Right atrium auricular region (tissue), 2 donors: Measurements from ENCODE around the gene LTBP3. TPM values are rescaled to one million over a fixed set of nuclear protein-coding genes. Genes with fewer than 3 reads are reported as not detected.

Experiments
- DNase-seq: peaks from one replicate; pipeline ENCODE4 v3.0.0-alpha.2; 2019; ENCODE audit warnings: low spot score
- H3K27ac ChIP-seq, 2 donors: fragments of 200-600 bp; sonication (generic); 1 replicate in 1 of 2; 2 replicates in 1 of 2; pipeline ENCODE4 v1.5.1; 2016 to 2019
- H3K27me3 ChIP-seq, 2 donors: fragments of 200-600 bp; sonication (generic); one replicate each; pipeline versions ENCODE4 v1.5.1 to v1.6.0; 2017 to 2019
- H3K36me3 ChIP-seq: fragments of 200-600 bp; sonication (generic); one replicate; pipeline ENCODE4 v1.5.1; 2016
- H3K4me1 ChIP-seq, 2 donors: fragments of 200-600 bp; sonication (generic); one replicate each; pipeline versions ENCODE4 v1.5.1 to v1.6.0; 2017 to 2019
- H3K4me3 ChIP-seq, 2 donors: fragments of 200-600 bp; sonication (generic); 1 replicate in 1 of 2; 2 replicates in 1 of 2; pipeline ENCODE4 v1.5.1; 2017 to 2019; ENCODE audit warnings: mild to moderate bottlenecking in 1 of 2, moderate library complexity in 1 of 2
- H3K9me3 ChIP-seq, 2 donors: fragments of 200-600 bp; sonication (generic); one replicate each; pipeline ENCODE4 v1.5.1; 2019
- total RNA-seq, 2 donors: library from RNA; depleted of rRNA; stranded (reverse); fragments of >200 nt; gene quantifications; one replicate each; pipeline ENCODE4 v1.1.0, GENCODE V29; 2016
- TF ChIP-seq, protein P1 (sequence below), 2 donors: fragments of 200-600 bp; sonication (generic); IDR thresholded peaks; one replicate each; pipeline ENCODE4 v1.5.1; 2019; ENCODE audit warnings: antibody characterized with exemption in 2 of 2

The LTBP3 gene
- total RNA-seq, 2 donors from 2014 or later: 114 to 161 TPM

DNA sequence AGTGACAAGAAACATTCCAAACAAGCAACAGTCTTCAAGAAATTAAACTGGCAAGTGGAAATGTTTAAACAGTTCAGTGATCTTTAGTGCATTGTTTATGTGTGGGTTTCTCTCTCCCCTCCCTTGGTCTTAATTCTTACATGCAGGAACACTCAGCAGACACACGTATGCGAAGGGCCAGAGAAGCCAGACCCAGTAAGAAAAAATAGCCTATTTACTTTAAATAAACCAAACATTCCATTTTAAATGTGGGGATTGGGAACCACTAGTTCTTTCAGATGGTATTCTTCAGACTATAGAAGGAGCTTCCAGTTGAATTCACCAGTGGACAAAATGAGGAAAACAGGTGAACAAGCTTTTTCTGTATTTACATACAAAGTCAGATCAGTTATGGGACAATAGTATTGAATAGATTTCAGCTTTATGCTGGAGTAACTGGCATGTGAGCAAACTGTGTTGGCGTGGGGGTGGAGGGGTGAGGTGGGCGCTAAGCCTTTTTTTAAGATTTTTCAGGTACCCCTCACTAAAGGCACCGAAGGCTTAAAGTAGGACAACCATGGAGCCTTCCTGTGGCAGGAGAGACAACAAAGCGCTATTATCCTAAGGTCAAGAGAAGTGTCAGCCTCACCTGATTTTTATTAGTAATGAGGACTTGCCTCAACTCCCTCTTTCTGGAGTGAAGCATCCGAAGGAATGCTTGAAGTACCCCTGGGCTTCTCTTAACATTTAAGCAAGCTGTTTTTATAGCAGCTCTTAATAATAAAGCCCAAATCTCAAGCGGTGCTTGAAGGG lies 53.3 kb downstream of the LTBP3 start:
- Histone ChIP-seq H3K4me1 (peaks cover 0 to 38% of the 10 kb centered on the region in 2 donors), H3K27ac (peak overlapping the region; percentile 97 to 100), H3K4me3 (peak overlapping the region; percentile 75 to 79), H3K9me3 (no peaks in the 10 kb centered on the region), H3K27me3 (no peaks in the 10 kb centered on the region), H3K36me3 (peaks cover 71% of the 10 kb centered on the region)
- TF ChIP-seq, protein P1, sequence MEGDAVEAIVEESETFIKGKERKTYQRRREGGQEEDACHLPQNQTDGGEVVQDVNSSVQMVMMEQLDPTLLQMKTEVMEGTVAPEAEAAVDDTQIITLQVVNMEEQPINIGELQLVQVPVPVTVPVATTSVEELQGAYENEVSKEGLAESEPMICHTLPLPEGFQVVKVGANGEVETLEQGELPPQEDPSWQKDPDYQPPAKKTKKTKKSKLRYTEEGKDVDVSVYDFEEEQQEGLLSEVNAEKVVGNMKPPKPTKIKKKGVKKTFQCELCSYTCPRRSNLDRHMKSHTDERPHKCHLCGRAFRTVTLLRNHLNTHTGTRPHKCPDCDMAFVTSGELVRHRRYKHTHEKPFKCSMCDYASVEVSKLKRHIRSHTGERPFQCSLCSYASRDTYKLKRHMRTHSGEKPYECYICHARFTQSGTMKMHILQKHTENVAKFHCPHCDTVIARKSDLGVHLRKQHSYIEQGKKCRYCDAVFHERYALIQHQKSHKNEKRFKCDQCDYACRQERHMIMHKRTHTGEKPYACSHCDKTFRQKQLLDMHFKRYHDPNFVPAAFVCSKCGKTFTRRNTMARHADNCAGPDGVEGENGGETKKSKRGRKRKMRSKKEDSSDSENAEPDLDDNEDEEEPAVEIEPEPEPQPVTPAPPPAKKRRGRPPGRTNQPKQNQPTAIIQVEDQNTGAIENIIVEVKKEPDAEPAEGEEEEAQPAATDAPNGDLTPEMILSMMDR (IDR thresholded peaks at IDR 0.05): no peak
- no peak for DNase-seq

DNA sequence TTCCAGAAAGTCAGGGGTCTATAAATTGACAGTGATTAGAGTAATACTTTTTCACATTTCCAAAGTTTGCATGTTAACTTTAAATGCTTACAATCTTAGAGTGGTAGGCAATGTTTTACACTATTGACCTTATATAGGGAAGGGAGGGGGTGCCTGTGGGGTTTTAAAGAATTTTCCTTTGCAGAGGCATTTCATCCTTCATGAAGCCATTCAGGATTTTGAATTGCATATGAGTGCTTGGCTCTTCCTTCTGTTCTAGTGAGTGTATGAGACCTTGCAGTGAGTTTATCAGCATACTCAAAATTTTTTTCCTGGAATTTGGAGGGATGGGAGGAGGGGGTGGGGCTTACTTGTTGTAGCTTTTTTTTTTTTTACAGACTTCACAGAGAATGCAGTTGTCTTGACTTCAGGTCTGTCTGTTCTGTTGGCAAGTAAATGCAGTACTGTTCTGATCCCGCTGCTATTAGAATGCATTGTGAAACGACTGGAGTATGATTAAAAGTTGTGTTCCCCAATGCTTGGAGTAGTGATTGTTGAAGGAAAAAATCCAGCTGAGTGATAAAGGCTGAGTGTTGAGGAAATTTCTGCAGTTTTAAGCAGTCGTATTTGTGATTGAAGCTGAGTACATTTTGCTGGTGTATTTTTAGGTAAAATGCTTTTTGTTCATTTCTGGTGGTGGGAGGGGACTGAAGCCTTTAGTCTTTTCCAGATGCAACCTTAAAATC lies 54.0 kb downstream of the LTBP3 start:
- H3K27me3 ChIP-seq: no peaks in the 10 kb centered on the region
- peaks cover 71% of the 10 kb centered on the region for H3K36me3 ChIP-seq
- no peak for DNase-seq
- TF ChIP-seq, protein P1 (IDR thresholded peaks at IDR 0.05): no peak
- peak overlapping the region; percentile 97 to 100 for H3K27ac ChIP-seq
- peaks cover 0 to 38% of the 10 kb centered on the region in 2 donors for H3K4me1 ChIP-seq
- H3K9me3 ChIP-seq: no peaks in the 10 kb centered on the region
- peak overlapping the region; percentile 75 to 79 for H3K4me3 ChIP-seq

DNA sequence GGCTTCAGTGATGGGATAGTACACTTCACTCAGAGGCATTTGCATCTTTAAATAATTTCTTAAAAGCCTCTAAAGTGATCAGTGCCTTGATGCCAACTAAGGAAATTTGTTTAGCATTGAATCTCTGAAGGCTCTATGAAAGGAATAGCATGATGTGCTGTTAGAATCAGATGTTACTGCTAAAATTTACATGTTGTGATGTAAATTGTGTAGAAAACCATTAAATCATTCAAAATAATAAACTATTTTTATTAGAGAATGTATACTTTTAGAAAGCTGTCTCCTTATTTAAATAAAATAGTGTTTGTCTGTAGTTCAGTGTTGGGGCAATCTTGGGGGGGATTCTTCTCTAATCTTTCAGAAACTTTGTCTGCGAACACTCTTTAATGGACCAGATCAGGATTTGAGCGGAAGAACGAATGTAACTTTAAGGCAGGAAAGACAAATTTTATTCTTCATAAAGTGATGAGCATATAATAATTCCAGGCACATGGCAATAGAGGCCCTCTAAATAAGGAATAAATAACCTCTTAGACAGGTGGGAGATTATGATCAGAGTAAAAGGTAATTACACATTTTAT lies 54.7 kb downstream of the LTBP3 start:
- peak overlapping the region; percentile 75 to 79 for H3K4me3 ChIP-seq
- peaks cover 0 to 38% of the 10 kb centered on the region in 2 donors for H3K4me1 ChIP-seq
- H3K9me3 ChIP-seq: no peaks in the 10 kb centered on the region
- H3K27me3 ChIP-seq: no peaks in the 10 kb centered on the region
- H3K36me3 ChIP-seq: peaks cover 71% of the 10 kb centered on the region
- no peak for DNase-seq
- TF ChIP-seq, protein P1 (IDR thresholded peaks at IDR 0.05): no peak
- peak overlapping the region; percentile 97 to 100 for H3K27ac ChIP-seq

DNA sequence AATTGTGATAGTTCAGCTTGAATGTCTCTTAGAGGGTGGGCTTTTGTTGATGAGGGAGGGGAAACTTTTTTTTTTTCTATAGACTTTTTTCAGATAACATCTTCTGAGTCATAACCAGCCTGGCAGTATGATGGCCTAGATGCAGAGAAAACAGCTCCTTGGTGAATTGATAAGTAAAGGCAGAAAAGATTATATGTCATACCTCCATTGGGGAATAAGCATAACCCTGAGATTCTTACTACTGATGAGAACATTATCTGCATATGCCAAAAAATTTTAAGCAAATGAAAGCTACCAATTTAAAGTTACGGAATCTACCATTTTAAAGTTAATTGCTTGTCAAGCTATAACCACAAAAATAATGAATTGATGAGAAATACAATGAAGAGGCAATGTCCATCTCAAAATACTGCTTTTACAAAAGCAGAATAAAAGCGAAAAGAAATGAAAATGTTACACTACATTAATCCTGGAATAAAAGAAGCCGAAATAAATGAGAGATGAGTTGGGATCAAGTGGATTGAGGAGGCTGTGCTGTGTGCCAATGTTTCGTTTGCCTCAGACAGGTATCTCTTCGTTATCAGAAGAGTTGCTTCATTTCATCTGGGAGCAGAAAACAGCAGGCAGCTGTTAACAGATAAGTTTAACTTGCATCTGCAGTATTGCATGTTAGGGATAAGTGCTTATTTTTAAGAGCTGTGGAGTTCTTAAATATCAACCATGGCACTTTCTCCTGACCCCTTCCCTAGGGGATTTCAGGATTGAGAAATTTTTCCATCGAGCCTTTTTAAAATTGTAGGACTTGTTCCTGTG lies 55.4 kb downstream of the LTBP3 start:
- Histone ChIP-seq H3K4me1 (peaks cover 0 to 38% of the 10 kb centered on the region in 2 donors), H3K27me3 (no peaks in the 10 kb centered on the region), H3K4me3 (peak overlapping the region; percentile 75 to 79), H3K9me3 (no peaks in the 10 kb centered on the region), H3K36me3 (peaks cover 71% of the 10 kb centered on the region), H3K27ac (peak overlapping the region; percentile 97 to 100)
- no peak for DNase-seq
- TF ChIP-seq, protein P1 (IDR thresholded peaks at IDR 0.05): no peak

DNA sequence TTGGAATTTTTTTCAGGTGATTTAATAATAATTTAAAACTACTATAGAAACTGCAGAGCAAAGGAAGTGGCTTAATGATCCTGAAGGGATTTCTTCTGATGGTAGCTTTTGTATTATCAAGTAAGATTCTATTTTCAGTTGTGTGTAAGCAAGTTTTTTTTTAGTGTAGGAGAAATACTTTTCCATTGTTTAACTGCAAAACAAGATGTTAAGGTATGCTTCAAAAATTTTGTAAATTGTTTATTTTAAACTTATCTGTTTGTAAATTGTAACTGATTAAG lies 55.9 kb downstream of the LTBP3 start:
- DNase-seq: no peak
- H3K36me3 ChIP-seq: peaks cover 71% of the 10 kb centered on the region
- H3K9me3 ChIP-seq: no peaks in the 10 kb centered on the region
- TF ChIP-seq, protein P1 (IDR thresholded peaks at IDR 0.05): no peak
- H3K4me3 ChIP-seq: peak overlapping the region; percentile 75 to 79
- no peaks in the 10 kb centered on the region for H3K27me3 ChIP-seq
- peaks cover 0 to 32% of the 10 kb centered on the region in 2 donors for H3K4me1 ChIP-seq
- peak overlapping the region; percentile 97 to 100 for H3K27ac ChIP-seq
